Measurements from ENCODE around the gene ATN1.
A peak's percentile ranks its signal among the peaks of the same experiment; 100 is the strongest.

Gene ATN1

DNA sequence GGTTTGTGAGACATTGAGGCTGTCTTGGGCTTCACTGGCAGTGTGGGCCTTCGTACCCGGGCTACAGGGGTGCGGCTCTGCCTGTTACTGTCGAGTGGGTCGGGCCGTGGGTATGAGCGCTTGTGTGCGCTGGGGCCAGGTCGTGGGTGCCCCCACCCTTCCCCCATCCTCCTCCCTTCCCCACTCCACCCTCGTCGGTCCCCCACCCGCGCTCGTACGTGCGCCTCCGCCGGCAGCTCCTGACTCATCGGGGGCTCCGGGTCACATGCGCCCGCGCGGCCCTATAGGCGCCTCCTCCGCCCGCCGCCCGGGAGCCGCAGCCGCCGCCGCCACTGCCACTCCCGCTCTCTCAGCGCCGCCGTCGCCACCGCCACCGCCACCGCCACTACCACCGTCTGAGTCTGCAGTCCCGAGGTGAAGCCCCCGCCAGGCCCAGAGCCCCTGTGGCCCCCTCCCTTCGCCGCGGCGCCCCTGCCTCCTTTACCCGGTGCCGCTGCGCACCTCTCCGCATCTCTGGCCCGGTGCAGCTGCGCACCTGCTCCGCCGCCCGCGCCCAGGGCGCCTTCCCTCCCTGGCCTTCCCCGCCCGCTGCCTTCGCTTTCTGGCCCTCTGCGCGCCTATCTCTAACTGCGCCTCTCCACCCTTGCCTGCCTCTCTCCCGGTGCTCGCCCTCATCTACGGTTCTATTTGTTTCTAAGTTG, 13.4 kb upstream of the ATN1 start, which contains the start of gene ENO2:
Gene ENO2, plus strand, starts transcription at position 335 of the 701 bp plus-strand sequence. CDS start 1,253 bp downstream, outside the sequence.
- ChIA-PET CTCF (interaction anchor here (0.7 kb wide), 1 partner anchor 9 kb away, joined by 3 read pairs; no protein-coding TSS in a partner anchor), POLR2A (interaction anchor here (0.6 to 1.7 kb wide), 9 partner anchors 8 to 284 kb away, joined by 3 to 8 read pairs (median 4); partner anchors contain the start of genes C12orf57, RNU7-1 and SPSB2)
- Histone ChIP-seq H3K4me1 (ENCODE audit: control insufficient read depth, insufficient read depth, low read length) (peaks cover 7% of the 10 kb centered on the region), H3K9me3 (ENCODE audit: control insufficient read depth, insufficient read depth, low read depth, low read length) (no peaks in the 10 kb centered on the region), H3K27ac (ENCODE audit: extremely low read depth, low read depth, low read length) (peak within 1 kb of the TSS; percentile 51; the same call in 1 of the 2 replicates), H3K4me3 (ENCODE audit: low read depth, low read length) (peak within 1 kb of the TSS; percentile 60), H3K36me3 (ENCODE audit: control insufficient read depth in 2 of 2, insufficient read depth in 1 of 2, low read length in 2 of 2) (peaks cover 7 to 31% of the 10 kb centered on the region in 2 experiments; a peak in 2 of 3 replicates)
- no peak; the same call in 1 of the 2 replicates for TF ChIP-seq ZBTB7A (tag by site-specific recombination; IDR thresholded peaks at IDR 0.05; ENCODE audit: low read depth)
- peak; percentile 38; the same call in 1 of the 2 replicates for TF ChIP-seq ZBTB48 (tag by site-specific recombination; IDR thresholded peaks at IDR 0.05)
- peak; percentile 70; the same call in 1 of the 2 replicates for TF ChIP-seq ZEB2 (tag by site-specific recombination; IDR thresholded peaks at IDR 0.05)
- TF ChIP-seq ZNF24 (tag by site-specific recombination; IDR thresholded peaks at IDR 0.05) = peak; percentile 37; the same call in 1 of the 2 replicates
- TF ChIP-seq ZNF843 (tag by site-specific recombination; IDR thresholded peaks at IDR 0.05) = 0 out of 2 replicates have a peak, but pooled peaks have one; percentile 15
- TF ChIP-seq WT1 (tag by site-specific recombination; IDR thresholded peaks at IDR 0.05) = peak; percentile 17; the same call in 1 of the 2 replicates
- peak; percentile 79 for TF ChIP-seq ZNF335 (tag by site-specific recombination; conservative IDR thresholded peaks at IDR 0.05)
- TF ChIP-seq, protein P1, sequence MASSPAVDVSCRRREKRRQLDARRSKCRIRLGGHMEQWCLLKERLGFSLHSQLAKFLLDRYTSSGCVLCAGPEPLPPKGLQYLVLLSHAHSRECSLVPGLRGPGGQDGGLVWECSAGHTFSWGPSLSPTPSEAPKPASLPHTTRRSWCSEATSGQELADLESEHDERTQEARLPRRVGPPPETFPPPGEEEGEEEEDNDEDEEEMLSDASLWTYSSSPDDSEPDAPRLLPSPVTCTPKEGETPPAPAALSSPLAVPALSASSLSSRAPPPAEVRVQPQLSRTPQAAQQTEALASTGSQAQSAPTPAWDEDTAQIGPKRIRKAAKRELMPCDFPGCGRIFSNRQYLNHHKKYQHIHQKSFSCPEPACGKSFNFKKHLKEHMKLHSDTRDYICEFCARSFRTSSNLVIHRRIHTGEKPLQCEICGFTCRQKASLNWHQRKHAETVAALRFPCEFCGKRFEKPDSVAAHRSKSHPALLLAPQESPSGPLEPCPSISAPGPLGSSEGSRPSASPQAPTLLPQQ (tag by site-specific recombination; IDR thresholded peaks at IDR 0.05) = peak; percentile 55; the same call in 1 of the 2 replicates
- 0 out of 2 replicates have a peak, but pooled peaks have one; percentile 46 for TF ChIP-seq SP7 (tag by site-specific recombination; IDR thresholded peaks at IDR 0.05)
- TF ChIP-seq ZNF600 (tag by site-specific recombination; IDR thresholded peaks at IDR 0.05) = peak; percentile 79
- TF ChIP-seq, protein P2, sequence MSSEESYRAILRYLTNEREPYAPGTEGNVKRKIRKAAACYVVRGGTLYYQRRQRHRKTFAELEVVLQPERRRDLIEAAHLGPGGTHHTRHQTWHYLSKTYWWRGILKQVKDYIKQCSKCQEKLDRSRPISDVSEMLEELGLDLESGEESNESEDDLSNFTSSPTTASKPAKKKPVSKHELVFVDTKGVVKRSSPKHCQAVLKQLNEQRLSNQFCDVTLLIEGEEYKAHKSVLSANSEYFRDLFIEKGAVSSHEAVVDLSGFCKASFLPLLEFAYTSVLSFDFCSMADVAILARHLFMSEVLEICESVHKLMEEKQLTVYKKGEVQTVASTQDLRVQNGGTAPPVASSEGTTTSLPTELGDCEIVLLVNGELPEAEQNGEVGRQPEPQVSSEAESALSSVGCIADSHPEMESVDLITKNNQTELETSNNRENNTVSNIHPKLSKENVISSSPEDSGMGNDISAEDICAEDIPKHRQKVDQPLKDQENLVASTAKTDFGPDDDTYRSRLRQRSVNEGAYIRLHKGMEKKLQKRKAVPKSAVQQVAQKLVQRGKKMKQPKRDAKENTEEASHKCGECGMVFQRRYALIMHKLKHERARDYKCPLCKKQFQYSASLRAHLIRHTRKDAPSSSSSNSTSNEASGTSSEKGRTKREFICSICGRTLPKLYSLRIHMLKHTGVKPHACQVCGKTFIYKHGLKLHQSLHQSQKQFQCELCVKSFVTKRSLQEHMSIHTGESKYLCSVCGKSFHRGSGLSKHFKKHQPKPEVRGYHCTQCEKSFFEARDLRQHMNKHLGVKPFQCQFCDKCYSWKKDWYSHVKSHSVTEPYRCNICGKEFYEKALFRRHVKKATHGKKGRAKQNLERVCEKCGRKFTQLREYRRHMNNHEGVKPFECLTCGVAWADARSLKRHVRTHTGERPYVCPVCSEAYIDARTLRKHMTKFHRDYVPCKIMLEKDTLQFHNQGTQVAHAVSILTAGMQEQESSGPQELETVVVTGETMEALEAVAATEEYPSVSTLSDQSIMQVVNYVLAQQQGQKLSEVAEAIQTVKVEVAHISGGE (tag by site-specific recombination; conservative IDR thresholded peaks at IDR 0.05; ENCODE audit: low read depth) = peak; percentile 88
- TF ChIP-seq, protein P3, sequence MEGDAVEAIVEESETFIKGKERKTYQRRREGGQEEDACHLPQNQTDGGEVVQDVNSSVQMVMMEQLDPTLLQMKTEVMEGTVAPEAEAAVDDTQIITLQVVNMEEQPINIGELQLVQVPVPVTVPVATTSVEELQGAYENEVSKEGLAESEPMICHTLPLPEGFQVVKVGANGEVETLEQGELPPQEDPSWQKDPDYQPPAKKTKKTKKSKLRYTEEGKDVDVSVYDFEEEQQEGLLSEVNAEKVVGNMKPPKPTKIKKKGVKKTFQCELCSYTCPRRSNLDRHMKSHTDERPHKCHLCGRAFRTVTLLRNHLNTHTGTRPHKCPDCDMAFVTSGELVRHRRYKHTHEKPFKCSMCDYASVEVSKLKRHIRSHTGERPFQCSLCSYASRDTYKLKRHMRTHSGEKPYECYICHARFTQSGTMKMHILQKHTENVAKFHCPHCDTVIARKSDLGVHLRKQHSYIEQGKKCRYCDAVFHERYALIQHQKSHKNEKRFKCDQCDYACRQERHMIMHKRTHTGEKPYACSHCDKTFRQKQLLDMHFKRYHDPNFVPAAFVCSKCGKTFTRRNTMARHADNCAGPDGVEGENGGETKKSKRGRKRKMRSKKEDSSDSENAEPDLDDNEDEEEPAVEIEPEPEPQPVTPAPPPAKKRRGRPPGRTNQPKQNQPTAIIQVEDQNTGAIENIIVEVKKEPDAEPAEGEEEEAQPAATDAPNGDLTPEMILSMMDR (tag by site-specific recombination; IDR thresholded peaks at IDR 0.05) = peak; percentile 12
- peak; percentile 32; the same call in 1 of the 2 replicates for TF ChIP-seq GLIS1 (tag by site-specific recombination; IDR thresholded peaks at IDR 0.05)
- TF ChIP-seq HOXC10 (CRISPR knock-in tag; IDR thresholded peaks at IDR 0.05) = no peak
- 0 out of 2 replicates have a peak, but pooled peaks have one; percentile 48 for TF ChIP-seq ZFP37 (tag by site-specific recombination; IDR thresholded peaks at IDR 0.05)
- no peak for TF ChIP-seq ZNF37A (tag by site-specific recombination; IDR thresholded peaks at IDR 0.05)
- TF ChIP-seq ZNF2 (tag by site-specific recombination; IDR thresholded peaks at IDR 0.05) = peak; percentile 80
- TF ChIP-seq, protein P4, sequence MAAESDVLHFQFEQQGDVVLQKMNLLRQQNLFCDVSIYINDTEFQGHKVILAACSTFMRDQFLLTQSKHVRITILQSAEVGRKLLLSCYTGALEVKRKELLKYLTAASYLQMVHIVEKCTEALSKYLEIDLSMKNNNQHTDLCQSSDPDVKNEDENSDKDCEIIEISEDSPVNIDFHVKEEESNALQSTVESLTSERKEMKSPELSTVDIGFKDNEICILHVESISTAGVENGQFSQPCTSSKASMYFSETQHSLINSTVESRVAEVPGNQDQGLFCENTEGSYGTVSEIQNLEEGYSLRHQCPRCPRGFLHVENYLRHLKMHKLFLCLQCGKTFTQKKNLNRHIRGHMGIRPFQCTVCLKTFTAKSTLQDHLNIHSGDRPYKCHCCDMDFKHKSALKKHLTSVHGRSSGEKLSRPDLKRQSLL (tag by site-specific recombination; IDR thresholded peaks at IDR 0.05) = 0 out of 2 replicates have a peak, but pooled peaks have one; percentile 7
- TF ChIP-seq, protein P5, sequence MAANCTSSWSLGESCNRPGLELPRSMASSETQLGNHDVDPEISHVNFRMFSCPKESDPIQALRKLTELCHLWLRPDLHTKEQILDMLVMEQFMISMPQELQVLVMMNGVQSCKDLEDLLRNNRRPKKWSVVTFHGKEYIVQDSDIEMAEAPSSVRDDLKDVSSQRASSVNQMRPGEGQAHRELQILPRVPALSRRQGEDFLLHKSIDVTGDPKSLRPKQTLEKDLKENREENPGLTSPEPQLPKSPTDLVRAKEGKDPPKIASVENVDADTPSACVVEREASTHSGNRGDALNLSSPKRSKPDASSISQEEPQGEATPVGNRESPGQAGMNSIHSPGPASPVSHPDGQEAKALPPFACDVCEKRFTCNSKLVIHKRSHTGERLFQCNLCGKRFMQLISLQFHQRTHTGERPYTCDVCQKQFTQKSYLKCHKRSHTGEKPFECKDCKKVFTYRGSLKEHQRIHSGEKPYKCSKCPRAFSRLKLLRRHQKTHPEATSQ (tag by site-specific recombination; IDR thresholded peaks at IDR 0.05) = peak; percentile 53; the same call in 1 of the 2 replicates
- TF ChIP-seq, protein P6, sequence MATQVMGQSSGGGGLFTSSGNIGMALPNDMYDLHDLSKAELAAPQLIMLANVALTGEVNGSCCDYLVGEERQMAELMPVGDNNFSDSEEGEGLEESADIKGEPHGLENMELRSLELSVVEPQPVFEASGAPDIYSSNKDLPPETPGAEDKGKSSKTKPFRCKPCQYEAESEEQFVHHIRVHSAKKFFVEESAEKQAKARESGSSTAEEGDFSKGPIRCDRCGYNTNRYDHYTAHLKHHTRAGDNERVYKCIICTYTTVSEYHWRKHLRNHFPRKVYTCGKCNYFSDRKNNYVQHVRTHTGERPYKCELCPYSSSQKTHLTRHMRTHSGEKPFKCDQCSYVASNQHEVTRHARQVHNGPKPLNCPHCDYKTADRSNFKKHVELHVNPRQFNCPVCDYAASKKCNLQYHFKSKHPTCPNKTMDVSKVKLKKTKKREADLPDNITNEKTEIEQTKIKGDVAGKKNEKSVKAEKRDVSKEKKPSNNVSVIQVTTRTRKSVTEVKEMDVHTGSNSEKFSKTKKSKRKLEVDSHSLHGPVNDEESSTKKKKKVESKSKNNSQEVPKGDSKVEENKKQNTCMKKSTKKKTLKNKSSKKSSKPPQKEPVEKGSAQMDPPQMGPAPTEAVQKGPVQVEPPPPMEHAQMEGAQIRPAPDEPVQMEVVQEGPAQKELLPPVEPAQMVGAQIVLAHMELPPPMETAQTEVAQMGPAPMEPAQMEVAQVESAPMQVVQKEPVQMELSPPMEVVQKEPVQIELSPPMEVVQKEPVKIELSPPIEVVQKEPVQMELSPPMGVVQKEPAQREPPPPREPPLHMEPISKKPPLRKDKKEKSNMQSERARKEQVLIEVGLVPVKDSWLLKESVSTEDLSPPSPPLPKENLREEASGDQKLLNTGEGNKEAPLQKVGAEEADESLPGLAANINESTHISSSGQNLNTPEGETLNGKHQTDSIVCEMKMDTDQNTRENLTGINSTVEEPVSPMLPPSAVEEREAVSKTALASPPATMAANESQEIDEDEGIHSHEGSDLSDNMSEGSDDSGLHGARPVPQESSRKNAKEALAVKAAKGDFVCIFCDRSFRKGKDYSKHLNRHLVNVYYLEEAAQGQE (tag by site-specific recombination; IDR thresholded peaks at IDR 0.05) = no peak
- no peak for TF ChIP-seq ZNF837 (tag by site-specific recombination; IDR thresholded peaks at IDR 0.05)
- TF ChIP-seq BCL11B (tag by site-specific recombination; IDR thresholded peaks at IDR 0.05; ENCODE audit: low read depth) = 0 out of 2 replicates have a peak, but pooled peaks have one; percentile 44
- TF ChIP-seq YY2 (tag by site-specific recombination; IDR thresholded peaks at IDR 0.05) = peak; percentile 59
